Adrenal gland (tissue), 12 donors: ENCODE results near the gene MTX2. TPM values are rescaled to one million over a fixed set of nuclear protein-coding genes. Genes with fewer than 3 reads are reported as not detected.

Source experiments
- DNase-seq, 7 donors: peaks; one replicate each; pipeline ENCODE4 v3.0.0-alpha.2; 2019 to 2020
- H3K27ac ChIP-seq, 5 donors: fragments of 200-600 bp; sonication (generic) in 4 of 5; 1 replicate in 3 of 5; 2 replicates in 2 of 5; pipeline versions ENCODE4 v1.5.1 to v1.8.0; 2016 to 2020; ENCODE audit warnings: mild to moderate bottlenecking in 1 of 5
- H3K27me3 ChIP-seq: fragments of 200-600 bp; 2 replicates; pipeline ENCODE4 v1.8.0; 2021
- H3K36me3 ChIP-seq, 2 donors: fragments of 200-600 bp; replicated peaks in 1 of 2; 1 replicate in 1 of 2; 2 replicates in 1 of 2; pipeline versions ENCODE4 v1.5.1 to v1.8.0; 2018 to 2022
- H3K4me1 ChIP-seq, 2 donors: fragments of 200-600 bp; replicated peaks in 1 of 2; 1 replicate in 1 of 2; 2 replicates in 1 of 2; pipeline versions ENCODE4 v1.5.1 to v1.8.0; 2018 to 2021
- H3K4me3 ChIP-seq, 4 donors: fragments of 200-600 bp; sonication (generic) in 3 of 4; one replicate each; pipeline ENCODE4 v1.5.1; 2016 to 2018
- H3K9me3 ChIP-seq, 3 donors: fragments of 200-600 bp; sonication (generic) in 1 of 3; replicated peaks in 1 of 3; 1 replicate in 2 of 3; 2 replicates in 1 of 3; pipeline versions ENCODE4 v1.5.1 to v1.8.0; 2016 to 2021
- CTCF ChIP-seq, 6 experiments: fragments of 450-650 bp in 4 of 6; fragments of 200-600 bp in 2 of 6; sonication (generic) in 1 of 6; IDR thresholded peaks; 1 replicate in 5 of 6; 2 replicates in 1 of 6; pipeline versions ENCODE4 v1.5.1 to v1.8.0; 2016 to 2021; ENCODE audit warnings: antibody characterized with exemption in 6 of 6, mild to moderate bottlenecking in 2 of 6, moderate library complexity in 1 of 6
- POLR2A ChIP-seq, 2 donors: fragments of 450-650 bp; IDR thresholded peaks; one replicate each; pipeline ENCODE4 v1.6.1; 2017; ENCODE audit warnings: antibody characterized with exemption in 2 of 2, mild to moderate bottlenecking in 2 of 2, moderate library complexity in 1 of 2
- WGBS, 4 donors: extraction: QIAGEN DNeasy Blood & Tissue Kit in 2 of 4; methylation state at CpG; one replicate each; pipeline versions ENCODE4 v1.1.5 to v1.1.7; 2013 to 2017; 5-methylcytosine and 5-hydroxymethylcytosine counted together
- intact Hi-C, 2 donors: fragments of 100-400 bp; cut with DNase I; formaldehyde crosslinking; loops; one replicate each; pipeline versions ENCODE4 v1.14.1 to v1.15.0; 2022 to 2023
- polyA plus RNA-seq, 3 donors: library from polyadenylated mRNA; stranded (reverse); fragments of 200-250 nt in 2 of 3; fragments of 350-450 nt in 1 of 3; fragmentation: Illumina TruSeq in 1 of 3; extraction: RNeasy Lipid Tissue Mini Kit (QIAGEN cat#74804) in 1 of 3; gene quantifications; one replicate each; pipeline ENCODE4 v1.2.3, GENCODE V29; 2013 to 2014
- total RNA-seq, 9 donors: library from RNA; depleted of rRNA in 4 of 9; stranded (reverse); fragments of >200 nt in 4 of 9; fragments of 120-200 nt in 1 of 9; fragmentation: NEBNext Ultra II Directional in 1 of 9; extraction: Animal tissue kit (Norgen Biotek cat#: 25700) in 1 of 9; gene quantifications; one replicate each; pipeline versions ENCODE4 v1.1.0 to v1.2.4, GENCODE V29; 2013 to 2023
- donor health status: healthy with polysubstance abuse.
- donor health status: Bipolar disorder and iron deficiency.
- donor health status: DM: yes; HTN: yes; CAD: no.
- donor health status: DM: no; HTN: no; CAD: no.
- donor health status: DM: no; HTN: no; CAD: no.
- donor health status: DM: yes; HTN: yes; CAD: no.

MTX2 gene
- total and polyA plus RNA-seq, 12 donors, result 21.2 to 79.4 (median 38.2) TPM

- TF ChIP-seq CTCF (IDR thresholded peaks at IDR 0.05) (no peak), POLR2A (IDR thresholded peaks at IDR 0.05) (no peak)
- WGBS, 4 donors, result 90 to 95% (median 93%) methylated on average over 4 of the region's 4 CpGs
- DNase-seq, result no peak
Observed at GRCh38 chr2:176272870-176273459, 3.7 kb downstream of the MTX2 start.

GRCh38 chr2:176278927-176279326 is 9.7 kb downstream of the MTX2 start:
- no peak overlapping the region for H3K4me3 ChIP-seq
- WGBS, 4 donors, result 91 to 95% (median 92%) methylated on average over 1 of the region's 1 CpG

More at GRCh38 chr2:176272870-176273459, 3.7 kb downstream of the MTX2 start:
- no peaks in the 10 kb centered on the region for H3K36me3 ChIP-seq
- H3K9me3 ChIP-seq, result peaks cover 0 to 4% (median 0%) of the 10 kb centered on the region in 3 donors
- H3K27ac ChIP-seq, result no peak overlapping the region
- H3K4me1 ChIP-seq, result peaks cover 4 to 28% of the 10 kb centered on the region in 2 donors
- no peaks in the 10 kb centered on the region for H3K27me3 ChIP-seq
- no peak overlapping the region for H3K4me3 ChIP-seq
- intact Hi-C loops, result no loop called here

GRCh38 chr2:176280156-176280555 is 10.9 kb downstream of the MTX2 start:
- DNase-seq, result no peak
- H3K4me1 ChIP-seq, result peaks cover 4 to 15% of the 10 kb centered on the region in 2 donors
- no peak overlapping the region for H3K27ac ChIP-seq
- H3K9me3 ChIP-seq, result peaks cover 0 to 4% (median 0%) of the 10 kb centered on the region in 3 donors
- WGBS, 4 donors, result 42 to 53% (median 48%) methylated on average over 3 of the region's 3 CpGs
- TF ChIP-seq POLR2A (IDR thresholded peaks at IDR 0.05), result no peak
- no peak for TF ChIP-seq CTCF (IDR thresholded peaks at IDR 0.05)
- H3K27me3 ChIP-seq, result no peaks in the 10 kb centered on the region
- no peak overlapping the region for H3K4me3 ChIP-seq
- intact Hi-C loops, result no loop called here
- no peaks in the 10 kb centered on the region for H3K36me3 ChIP-seq

More at GRCh38 chr2:176278927-176279326, 9.7 kb downstream of the MTX2 start:
- H3K27me3 ChIP-seq, result no peaks in the 10 kb centered on the region
- intact Hi-C loops, result no loop called here
- no peak for DNase-seq
- peaks cover 0 to 4% (median 0%) of the 10 kb centered on the region in 3 donors for H3K9me3 ChIP-seq
- peaks cover 0 to 13% of the 10 kb centered on the region in 2 donors for H3K4me1 ChIP-seq
- H3K36me3 ChIP-seq, result no peaks in the 10 kb centered on the region
- TF ChIP-seq POLR2A (IDR thresholded peaks at IDR 0.05) (no peak), CTCF (IDR thresholded peaks at IDR 0.05) (no peak)
- no peak overlapping the region for H3K27ac ChIP-seq

GRCh38 chr2:176280867-176281658 is 11.8 kb downstream of the MTX2 start:
- no peak overlapping the region for H3K27ac ChIP-seq
- no peaks in the 10 kb centered on the region for H3K27me3 ChIP-seq
- DNase-seq, result no peak
- H3K9me3 ChIP-seq, result peaks cover 0 to 4% (median 0%) of the 10 kb centered on the region in 3 donors
- H3K36me3 ChIP-seq, result no peaks in the 10 kb centered on the region
- peaks cover 4 to 15% of the 10 kb centered on the region in 2 donors for H3K4me1 ChIP-seq
- H3K4me3 ChIP-seq, result no peak overlapping the region
- TF ChIP-seq CTCF (IDR thresholded peaks at IDR 0.05), result no peak
- WGBS, 4 donors, result 93 to 97% (median 94%) methylated on average over 3 of the region's 3 CpGs
- intact Hi-C loops, result no loop called here
